NCI-H446 treated with DMSO at 0.1 percent for 48 hours (cell line): Measurements from ENCODE around the gene KDM4B.

Source experiments
- DNase-seq: peaks from one replicate; lab custom pipeline; 2025; lab: John Stamatoyannopoulos, UW

Gene KDM4B

GRCh38 chr19:5048727-5049553 lies 80.0 kb downstream of the KDM4B start:
- peak; percentile 79 for DNase-seq

- DNase-seq: no peak
Measured at GRCh38 chr19:5049561-5049960, 80.6 kb downstream of the KDM4B start.

GRCh38 chr19:5050067-5050656 lies 81.2 kb downstream of the KDM4B start:
- DNase-seq: peak; percentile 60

- DNase-seq: no peak
Measured at GRCh38 chr19:5050905-5051304, 82.0 kb downstream of the KDM4B start.

- no peak for DNase-seq
Measured at GRCh38 chr19:5051619-5052018, 82.7 kb downstream of the KDM4B start.

- no peak for DNase-seq
Measured at GRCh38 chr19:5052515-5052914, 83.6 kb downstream of the KDM4B start.

- DNase-seq: no peak
Measured at GRCh38 chr19:5052945-5053485, 84.1 kb downstream of the KDM4B start.

- no peak for DNase-seq
Measured at GRCh38 chr19:5053661-5054060, 84.7 kb downstream of the KDM4B start.

GRCh38 chr19:5054551-5055456 lies 85.9 kb downstream of the KDM4B start:
- no peak for DNase-seq

- no peak for DNase-seq
Measured at GRCh38 chr19:5055457-5055776, 86.5 kb downstream of the KDM4B start.

- DNase-seq: no peak
Measured at GRCh38 chr19:5057860-5058259, 88.9 kb downstream of the KDM4B start.

GRCh38 chr19:5058521-5059212 lies 89.8 kb downstream of the KDM4B start:
- peak; percentile 67 for DNase-seq

GRCh38 chr19:5059213-5059574 lies 90.3 kb downstream of the KDM4B start:
- peak; percentile 58 for DNase-seq

GRCh38 chr19:5059793-5060192 lies 90.9 kb downstream of the KDM4B start:
- DNase-seq: no peak

- DNase-seq: no peak
Measured at GRCh38 chr19:5062195-5062594, 93.3 kb downstream of the KDM4B start.

- no peak for DNase-seq
Measured at GRCh38 chr19:5062799-5063198, 93.9 kb downstream of the KDM4B start.

- DNase-seq: no peak
Measured at GRCh38 chr19:5063873-5064645, 95.1 kb downstream of the KDM4B start.

- no peak for DNase-seq
Measured at GRCh38 chr19:5064896-5065295, 96.0 kb downstream of the KDM4B start.

GRCh38 chr19:5065663-5066093 lies 96.8 kb downstream of the KDM4B start:
- no peak for DNase-seq

- DNase-seq: no peak
Measured at GRCh38 chr19:5066768-5067167, 97.9 kb downstream of the KDM4B start.

GRCh38 chr19:5067678-5068077 lies 98.8 kb downstream of the KDM4B start:
- no peak for DNase-seq
